Hematopoietic multipotent progenitor cell (in vitro differentiated cells): Measurements from ENCODE around the gene ANKRD16. TPM values are rescaled to one million over a fixed set of nuclear protein-coding genes. Genes with fewer than 3 reads are reported as not detected.
A peak's percentile ranks its signal among the peaks of the same experiment; 100 is the strongest.
"Not testable (repeated sequence)": the region's sequence is repeated elsewhere in the genome, so short reads cannot be mapped to it uniquely, and the experiment has no call there.

Source experiments
- DNase-seq, 3 donors: peaks; one replicate each; pipeline ENCODE4 v3.0.0-alpha.2; 2011 to 2015; ENCODE audit warnings: low read depth in 2 of 3, low spot score in 2 of 3
- total RNA-seq: library from RNA; depleted of rRNA; stranded (reverse); fragments of >200 nt; gene quantifications from one replicate; pipeline ENCODE4 v1.2.3, GENCODE V29; 2012

The ANKRD16 gene
- total RNA-seq, 1 donor: 12.4 TPM

GRCh38 chr10:5877041-5877440 lies 12.7 kb downstream of the ANKRD16 start:
- DNase-seq: not testable (repeated sequence)

- DNase-seq: no peak
These were observed 13.4 kb downstream of the ANKRD16 start for GRCh38 chr10:5876181-5876768.

DNA sequence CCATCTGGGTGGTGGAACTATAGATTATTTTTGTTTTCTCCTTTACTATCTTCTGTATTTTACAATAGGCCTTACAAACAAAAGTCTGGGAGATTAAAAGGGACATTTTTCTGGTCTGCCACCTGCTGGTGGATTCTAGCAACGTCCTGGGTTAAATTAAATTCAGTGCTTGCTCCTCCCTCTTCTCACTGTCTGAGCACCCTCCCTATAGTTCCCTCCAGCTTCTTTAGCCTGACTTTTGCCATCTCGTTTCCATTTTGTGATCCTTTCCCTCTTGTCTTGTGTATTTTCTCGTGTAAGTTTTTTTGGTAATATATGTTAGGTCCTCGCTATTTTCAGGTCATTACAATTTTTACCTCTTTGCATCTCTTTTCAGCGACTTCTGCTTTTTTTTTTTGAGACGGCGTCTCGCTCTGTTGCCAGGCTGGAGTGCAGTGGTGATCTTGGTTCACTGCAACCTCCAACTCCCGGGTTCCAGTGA lies 16.1 kb downstream of the ANKRD16 start:
- peak; percentile 40 to 90 (median 74) for DNase-seq

DNA sequence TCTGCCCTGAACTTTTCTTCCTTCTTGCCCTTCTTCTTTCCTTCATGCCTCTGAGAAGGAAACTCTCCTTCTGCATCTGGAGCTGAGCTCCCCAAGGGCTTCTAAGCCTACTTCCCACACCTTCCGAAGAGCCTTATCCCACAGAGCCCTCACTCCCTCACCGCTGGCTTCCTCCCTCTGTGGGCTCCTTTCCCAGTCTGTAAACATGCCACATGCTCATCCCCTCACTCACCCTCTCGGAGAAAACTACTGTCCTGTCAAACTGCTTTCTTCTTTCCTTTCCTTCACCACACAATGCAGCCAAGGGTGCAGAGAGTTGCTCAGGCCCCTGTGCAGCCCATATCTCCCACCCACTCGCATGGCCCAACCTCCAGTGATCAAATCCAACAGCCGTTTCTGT lies 18.1 kb downstream of the ANKRD16 start:
- no peak for DNase-seq

GRCh38 chr10:5869156-5869555 lies 20.5 kb downstream of the ANKRD16 start:
- DNase-seq: no peak

- DNase-seq: not testable (repeated sequence)
These were observed 21.3 kb downstream of the ANKRD16 start for GRCh38 chr10:5868383-5868782.

- DNase-seq: peak in 1 of 3 donors; percentile 31
These were observed 22.5 kb downstream of the ANKRD16 start for GRCh38 chr10:5867091-5867615.

DNA sequence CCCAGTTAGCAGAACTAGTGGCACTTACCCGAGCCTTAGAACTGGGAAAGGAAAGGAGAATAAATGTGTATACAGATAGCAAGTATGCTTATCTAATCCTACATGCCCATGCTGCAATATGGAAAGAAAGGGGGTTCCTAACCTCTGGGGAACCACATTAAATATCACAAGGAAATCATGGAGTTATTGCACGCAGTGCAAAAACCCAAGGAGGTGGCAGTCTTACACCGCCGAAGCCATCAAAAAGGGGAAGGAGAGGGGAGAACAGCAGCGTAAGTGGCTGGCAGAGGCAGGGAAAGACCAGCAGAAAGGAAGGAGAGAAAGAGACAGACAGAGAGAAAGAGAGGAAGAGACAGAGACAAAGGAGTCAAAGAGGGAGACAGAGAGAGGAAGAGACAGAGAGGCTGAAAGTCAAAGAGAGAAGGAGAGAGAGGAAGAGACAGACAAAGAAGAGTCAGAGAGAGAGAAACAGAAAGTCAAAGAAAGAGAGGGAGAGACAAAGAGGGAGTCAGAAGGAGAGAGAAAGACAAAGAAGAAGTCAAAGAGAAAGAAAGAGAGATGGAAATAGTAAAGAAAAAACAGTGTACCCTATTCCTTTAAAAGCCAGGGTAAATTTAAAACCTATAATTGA lies 23.1 kb downstream of the ANKRD16 start:
- DNase-seq: not testable (repeated sequence)

DNA sequence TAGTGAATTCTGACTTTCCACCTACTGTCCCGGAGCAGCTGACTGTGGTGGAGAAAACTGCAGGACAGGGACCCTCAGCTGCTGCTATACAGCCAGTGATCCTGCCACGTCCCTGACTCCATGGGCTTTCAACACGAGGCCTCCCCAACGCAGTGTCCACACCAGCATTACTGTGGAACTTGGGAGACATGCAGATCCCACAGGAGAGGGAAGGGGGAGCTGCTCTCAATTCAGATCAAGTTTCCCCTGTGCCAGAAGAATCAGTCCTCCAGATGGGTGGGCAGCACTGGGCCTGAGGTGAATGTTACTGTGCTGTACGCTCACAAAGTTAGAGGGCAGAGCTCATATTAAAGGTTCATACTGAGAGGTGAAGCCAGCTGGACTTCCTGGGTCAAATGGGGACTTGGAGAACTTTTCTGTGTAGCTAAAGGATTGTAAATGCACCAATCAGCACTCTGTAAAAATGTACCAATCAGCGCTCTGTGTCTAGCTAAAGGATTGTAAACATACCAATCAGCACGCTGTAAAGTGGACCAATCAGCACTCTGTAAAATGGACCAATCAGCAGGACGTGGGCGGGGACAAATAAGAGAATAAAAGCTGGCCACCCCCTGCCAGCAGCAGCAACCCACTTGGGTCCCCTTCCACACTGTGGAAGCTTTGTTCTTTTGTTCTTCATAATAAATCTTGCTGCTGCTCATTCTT lies 26.6 kb downstream of the ANKRD16 start:
- DNase-seq: not testable (repeated sequence)

GRCh38 chr10:5862360-5862961 lies 27.2 kb downstream of the ANKRD16 start:
- no peak for DNase-seq

DNA sequence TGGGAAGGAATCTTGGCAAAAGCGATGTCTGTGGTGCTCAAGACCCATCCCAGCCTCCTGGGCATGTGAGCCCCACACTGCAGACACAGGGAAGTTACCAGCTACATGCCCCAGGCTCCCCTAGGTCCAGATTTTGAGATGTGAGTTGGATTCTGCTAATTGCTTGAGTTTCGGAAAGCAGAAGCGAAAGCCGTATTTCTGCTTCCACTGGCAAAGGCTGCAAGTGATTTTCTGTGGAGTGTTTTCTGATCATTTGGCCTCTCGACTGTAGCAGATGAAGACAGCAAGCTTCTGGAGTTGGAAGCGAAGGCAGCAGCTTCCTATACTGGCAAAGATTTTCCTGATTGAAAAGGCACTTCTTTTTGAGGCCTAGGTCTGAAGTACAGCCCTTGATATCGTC lies 29.6 kb downstream of the ANKRD16 start:
- DNase-seq: no peak

- no peak for DNase-seq
These were observed 30.9 kb downstream of the ANKRD16 start for GRCh38 chr10:5858811-5859210.

GRCh38 chr10:5856701-5857004 lies 33.0 kb downstream of the ANKRD16 start:
- no peak for DNase-seq

DNA sequence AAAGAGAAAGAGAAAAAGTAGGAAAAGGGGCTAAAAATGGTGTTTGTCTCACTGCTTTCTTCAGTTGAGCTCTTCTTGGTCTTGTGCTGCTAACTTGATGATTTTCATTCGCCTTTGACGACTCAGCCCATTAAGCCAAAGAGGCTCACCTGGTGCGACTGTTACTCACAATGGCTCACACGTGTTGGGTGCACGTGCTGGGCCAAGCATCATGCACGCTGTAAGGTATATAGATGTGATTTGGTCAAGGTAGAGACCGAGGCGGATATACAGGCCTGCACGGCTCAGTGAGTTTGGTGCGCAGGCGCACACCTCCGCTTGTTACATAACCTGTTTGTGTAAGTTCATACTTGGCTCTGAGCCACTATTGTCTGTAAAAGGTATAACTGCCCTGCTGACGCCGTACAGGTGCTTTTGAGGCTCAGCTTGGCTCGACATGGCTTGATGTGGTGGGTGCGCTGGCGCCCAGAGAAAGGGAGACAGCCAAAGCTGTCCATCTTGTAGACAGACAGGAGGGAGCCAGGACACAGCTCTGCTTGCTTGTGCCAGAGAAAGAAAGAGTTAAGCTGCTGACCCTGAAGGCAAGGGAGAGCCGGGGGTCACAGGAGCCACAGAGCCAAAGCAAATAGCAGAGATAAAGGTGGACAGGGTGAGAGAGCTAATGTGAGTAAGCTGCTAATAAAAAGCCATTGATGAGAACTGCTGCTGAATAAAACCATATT lies 33.6 kb downstream of the ANKRD16 start:
- no peak for DNase-seq

GRCh38 chr10:5854131-5854475 lies 35.6 kb downstream of the ANKRD16 start:
- no peak for DNase-seq

DNA sequence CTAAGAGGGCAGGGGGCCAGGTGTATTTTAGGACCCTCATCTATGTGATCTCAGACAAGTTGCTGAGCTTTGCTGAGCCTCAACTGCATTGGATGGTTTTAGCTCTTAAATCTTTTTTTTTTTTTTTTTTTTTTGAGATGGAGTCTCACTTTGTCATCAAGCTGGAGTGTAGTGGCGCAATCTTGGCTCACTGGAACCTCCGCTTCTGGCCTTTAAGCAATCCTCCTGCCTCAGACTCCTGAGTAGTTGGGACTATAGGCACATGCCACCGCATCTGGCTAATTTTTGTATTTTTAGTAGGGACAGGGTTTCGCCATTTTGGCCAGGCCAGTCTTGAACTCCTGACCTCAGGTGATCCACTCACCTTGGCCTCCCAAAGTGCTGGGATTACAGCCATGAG lies 43.0 kb downstream of the ANKRD16 start:
- not testable (repeated sequence) for DNase-seq

DNA sequence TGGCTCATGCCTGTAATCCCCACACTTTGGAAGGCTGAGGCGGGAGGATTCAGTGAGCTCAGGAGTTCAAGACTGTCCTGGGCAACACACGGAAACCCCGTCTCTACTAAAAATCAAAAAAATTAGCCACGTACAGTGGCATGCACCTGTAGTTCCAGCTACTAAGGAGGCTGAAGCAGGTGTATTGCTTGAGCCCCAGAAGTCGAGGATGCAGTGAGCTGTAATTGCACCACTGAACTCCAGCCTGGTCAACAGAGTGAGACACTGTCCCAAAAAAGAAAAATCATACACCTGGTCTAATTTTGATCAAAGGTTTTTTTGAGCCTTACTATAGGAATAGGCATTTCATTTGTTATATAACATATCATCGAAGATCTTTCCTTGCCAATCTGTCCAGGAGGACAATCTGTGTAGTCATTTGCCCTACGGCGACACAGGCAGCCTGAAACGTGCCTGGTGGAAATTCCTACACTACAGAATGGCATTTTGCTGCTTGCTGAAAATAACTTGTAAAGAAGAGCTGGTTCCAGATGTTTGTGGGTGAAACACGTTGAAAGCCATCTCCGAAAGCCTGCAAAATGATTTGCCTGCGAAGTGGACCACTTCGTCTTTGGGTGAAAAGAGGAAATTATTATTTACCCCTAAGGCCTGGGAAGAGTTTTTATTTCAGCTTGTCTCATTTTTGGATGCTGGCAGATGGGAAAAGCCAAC lies 45.2 kb downstream of the ANKRD16 start:
- DNase-seq: no peak

DNA sequence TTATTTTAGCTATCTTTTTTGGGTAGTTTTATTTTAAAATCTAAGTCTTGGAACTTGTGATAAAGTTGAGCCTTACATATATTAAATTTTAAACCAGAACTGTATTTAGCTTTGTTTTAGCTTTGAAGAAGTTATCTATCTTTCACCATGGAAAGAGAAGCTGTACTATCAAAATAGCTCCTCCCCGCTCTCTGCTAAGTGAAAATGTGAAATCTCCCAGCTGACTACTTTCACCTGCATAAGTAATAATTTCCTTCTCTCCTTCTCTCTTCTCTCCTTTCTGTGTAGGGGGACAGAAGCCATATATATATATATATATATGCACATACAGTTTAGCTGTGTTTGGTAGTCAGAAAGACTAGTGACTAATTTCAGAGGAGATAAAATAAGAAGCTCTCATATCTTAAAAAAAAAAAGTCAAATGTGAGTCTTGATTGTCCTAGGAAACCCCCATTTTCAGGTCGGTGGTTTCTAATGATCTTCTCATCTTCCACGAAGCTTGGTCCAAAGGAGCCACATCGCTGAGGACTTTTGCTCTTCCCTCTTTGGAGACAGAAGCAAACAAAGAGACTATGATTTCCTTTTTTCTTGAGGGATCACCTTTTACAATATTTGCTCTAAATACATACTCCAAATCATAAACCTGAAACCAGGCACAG lies 45.9 kb downstream of the ANKRD16 start:
- no peak for DNase-seq

DNA sequence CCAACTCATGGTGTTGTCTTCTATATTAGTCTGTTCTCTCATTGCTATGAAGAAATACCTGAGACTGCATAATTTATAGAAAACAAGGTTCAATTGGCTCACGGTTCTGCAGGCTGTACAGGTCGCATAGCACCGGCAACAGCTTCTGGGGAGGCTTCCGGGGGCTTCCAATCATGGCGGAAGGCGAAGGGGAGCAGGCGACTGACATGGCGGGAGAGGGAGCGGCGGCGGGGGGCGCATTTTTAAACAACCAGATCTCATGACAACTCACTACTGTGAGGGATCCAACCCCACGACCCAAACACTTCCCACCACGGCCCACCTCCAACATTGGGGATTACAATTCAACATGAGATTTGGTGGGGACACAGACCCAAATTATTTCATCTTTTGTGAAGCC lies 47.7 kb downstream of the ANKRD16 start:
- DNase-seq: no peak
